Neural crest cell (in vitro differentiated cells): Measurements from ENCODE around the gene RNPEP. TPM values are rescaled to one million over a fixed set of nuclear protein-coding genes. Genes with fewer than 3 reads are reported as not detected.

Source experiments
- DNase-seq: peaks from one replicate; pipeline ENCODE4 v3.0.0; 2021; ENCODE audit warnings: low read depth, mixed read lengths, low spot score
- H3K27ac Mint-ChIP-seq: one replicate; pipeline ENCODE4 v1.8.0; 2021; ENCODE audit warnings: mild to moderate bottlenecking, mixed read lengths; ENCODE audit not compliant: unreplicated experiment
- H3K27me3 Mint-ChIP-seq: 2 replicates; pipeline ENCODE4 v1.8.0; 2021; ENCODE audit warnings: low read depth, mild to moderate bottlenecking, mixed read lengths
- H3K36me3 Mint-ChIP-seq: 2 replicates; pipeline ENCODE4 v1.8.0; 2021; ENCODE audit warnings: low read depth, mild to moderate bottlenecking, mixed read lengths
- H3K4me1 Mint-ChIP-seq: 2 replicates; pipeline ENCODE4 v1.8.0; 2021; ENCODE audit warnings: mixed read lengths
- H3K4me3 Mint-ChIP-seq: one replicate; pipeline ENCODE4 v1.8.0; 2021; ENCODE audit warnings: mild to moderate bottlenecking, mixed read lengths
- H3K9me3 Mint-ChIP-seq: 2 replicates; pipeline ENCODE4 v1.8.0; 2021; ENCODE audit warnings: mixed read lengths
- total RNA-seq: library from RNA; stranded (reverse); gene quantifications from 2 replicates; pipeline ENCODE4 v1.2.1, GENCODE V29; 2021
- TF ChIP-seq, protein P1 (sequence below): fragments of 200-600 bp; sonication (generic); conservative IDR thresholded peaks from 2 replicates; pipeline ENCODE4 v1.5.0; 2021; ENCODE audit warnings: antibody characterized with exemption, mild to moderate bottlenecking

Gene RNPEP
- total RNA-seq, 1 donor from 2014 or later = 47.7 TPM

DNA sequence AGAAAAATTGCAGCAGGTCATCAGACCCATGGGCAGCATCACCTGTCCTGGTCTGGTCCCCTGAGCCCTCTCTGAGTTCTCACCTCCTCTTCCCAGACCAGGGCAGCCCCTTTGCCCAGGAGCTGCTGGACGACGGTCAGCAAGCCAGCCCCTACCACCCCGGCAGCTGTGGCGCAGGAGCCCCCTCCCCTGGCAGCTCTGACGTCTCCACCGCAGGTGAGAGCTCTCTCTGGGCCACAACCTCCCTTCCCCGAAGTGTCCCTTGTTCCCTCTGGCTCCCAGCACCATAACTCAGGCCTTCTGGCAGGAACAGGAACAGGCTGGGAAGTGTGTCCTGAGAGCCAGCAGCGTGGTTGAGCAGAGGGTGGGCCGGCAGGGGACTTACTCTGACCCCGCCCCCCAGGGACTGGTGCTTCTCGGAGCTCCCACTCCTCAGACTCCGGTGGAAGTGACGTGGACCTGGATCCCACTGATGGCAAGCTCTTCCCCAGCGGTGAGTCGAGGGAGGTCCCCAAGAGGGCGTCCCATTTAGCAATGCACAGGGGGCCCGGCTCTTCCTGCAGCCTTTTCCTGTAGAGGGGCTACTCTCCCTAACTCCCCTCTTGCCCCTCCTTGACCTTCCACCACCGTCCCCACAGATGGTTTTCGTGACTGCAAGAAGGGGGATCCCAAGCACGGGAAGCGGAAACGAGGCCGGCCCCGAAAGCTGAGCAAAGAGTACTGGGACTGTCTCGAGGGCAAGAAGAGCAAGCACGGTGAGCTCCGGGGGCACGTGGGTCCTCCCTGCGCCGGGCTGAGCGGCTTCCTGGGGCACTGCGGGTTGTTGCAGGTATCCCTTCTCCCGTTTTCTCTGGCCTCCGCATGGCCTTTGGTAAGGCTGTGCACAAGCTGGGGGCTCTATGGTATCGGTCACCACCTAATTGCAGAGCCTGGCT lies 30.4 kb downstream of the RNPEP start:
- peaks cover 2% of the 10 kb centered on the region for H3K27me3 Mint-ChIP-seq
- H3K36me3 Mint-ChIP-seq = no peaks in the 10 kb centered on the region
- H3K9me3 Mint-ChIP-seq = no peaks in the 10 kb centered on the region
- TF ChIP-seq, protein P1, sequence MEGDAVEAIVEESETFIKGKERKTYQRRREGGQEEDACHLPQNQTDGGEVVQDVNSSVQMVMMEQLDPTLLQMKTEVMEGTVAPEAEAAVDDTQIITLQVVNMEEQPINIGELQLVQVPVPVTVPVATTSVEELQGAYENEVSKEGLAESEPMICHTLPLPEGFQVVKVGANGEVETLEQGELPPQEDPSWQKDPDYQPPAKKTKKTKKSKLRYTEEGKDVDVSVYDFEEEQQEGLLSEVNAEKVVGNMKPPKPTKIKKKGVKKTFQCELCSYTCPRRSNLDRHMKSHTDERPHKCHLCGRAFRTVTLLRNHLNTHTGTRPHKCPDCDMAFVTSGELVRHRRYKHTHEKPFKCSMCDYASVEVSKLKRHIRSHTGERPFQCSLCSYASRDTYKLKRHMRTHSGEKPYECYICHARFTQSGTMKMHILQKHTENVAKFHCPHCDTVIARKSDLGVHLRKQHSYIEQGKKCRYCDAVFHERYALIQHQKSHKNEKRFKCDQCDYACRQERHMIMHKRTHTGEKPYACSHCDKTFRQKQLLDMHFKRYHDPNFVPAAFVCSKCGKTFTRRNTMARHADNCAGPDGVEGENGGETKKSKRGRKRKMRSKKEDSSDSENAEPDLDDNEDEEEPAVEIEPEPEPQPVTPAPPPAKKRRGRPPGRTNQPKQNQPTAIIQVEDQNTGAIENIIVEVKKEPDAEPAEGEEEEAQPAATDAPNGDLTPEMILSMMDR = no peak
- peaks cover 12% of the 10 kb centered on the region for H3K4me1 Mint-ChIP-seq
- DNase-seq = no peak
- no peak overlapping the region for H3K27ac Mint-ChIP-seq
- H3K4me3 Mint-ChIP-seq = no peak overlapping the region

DNA sequence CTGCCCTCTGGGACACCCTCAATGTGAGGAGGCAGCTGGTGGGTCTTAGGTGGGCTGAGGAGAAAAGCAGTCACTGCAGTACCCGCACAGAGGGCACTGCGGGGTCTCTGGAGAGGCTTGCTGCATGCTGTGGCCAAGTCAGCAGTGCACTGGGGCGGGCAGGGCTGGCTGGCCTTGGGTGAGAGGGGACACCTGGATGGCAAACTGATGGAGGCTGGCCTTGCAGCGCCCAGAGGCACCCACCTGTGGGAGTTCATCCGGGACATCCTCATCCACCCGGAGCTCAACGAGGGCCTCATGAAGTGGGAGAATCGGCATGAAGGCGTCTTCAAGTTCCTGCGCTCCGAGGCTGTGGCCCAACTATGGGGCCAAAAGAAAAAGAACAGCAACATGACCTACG lies 31.2 kb downstream of the RNPEP start:
- Mint-ChIP-seq H3K9me3 (no peaks in the 10 kb centered on the region), H3K27me3 (peaks cover 2% of the 10 kb centered on the region), H3K27ac (no peak overlapping the region), H3K4me1 (peaks cover 13% of the 10 kb centered on the region), H3K4me3 (no peak overlapping the region), H3K36me3 (no peaks in the 10 kb centered on the region)
- no peak for DNase-seq
- TF ChIP-seq, protein P1 = no peak

DNA sequence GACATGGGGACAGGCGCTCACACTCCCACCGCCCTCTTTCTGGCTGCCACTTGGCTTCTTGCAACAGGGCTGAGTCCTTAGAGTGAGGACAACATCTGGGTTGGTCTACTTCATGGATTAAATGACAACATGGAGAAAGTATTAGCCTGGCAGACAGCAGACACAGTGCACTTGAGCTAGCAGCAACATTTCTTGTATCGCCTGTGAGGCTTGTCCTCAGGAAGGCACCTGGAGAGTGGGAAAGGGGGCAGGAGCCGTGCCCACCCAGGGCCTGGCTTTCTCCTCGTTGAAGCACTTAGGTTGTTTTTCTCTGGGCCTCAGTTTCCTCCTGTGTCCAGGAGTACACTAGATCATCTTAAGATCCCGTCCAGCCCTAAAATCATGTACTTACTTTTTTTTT lies 31.6 kb downstream of the RNPEP start:
- H3K9me3 Mint-ChIP-seq = no peaks in the 10 kb centered on the region
- TF ChIP-seq, protein P1 = no peak
- peaks cover 6% of the 10 kb centered on the region for H3K27me3 Mint-ChIP-seq
- H3K27ac Mint-ChIP-seq = no peak overlapping the region
- H3K4me1 Mint-ChIP-seq = peaks cover 17% of the 10 kb centered on the region
- no peak for DNase-seq
- H3K36me3 Mint-ChIP-seq = no peaks in the 10 kb centered on the region
- no peak overlapping the region for H3K4me3 Mint-ChIP-seq

DNA sequence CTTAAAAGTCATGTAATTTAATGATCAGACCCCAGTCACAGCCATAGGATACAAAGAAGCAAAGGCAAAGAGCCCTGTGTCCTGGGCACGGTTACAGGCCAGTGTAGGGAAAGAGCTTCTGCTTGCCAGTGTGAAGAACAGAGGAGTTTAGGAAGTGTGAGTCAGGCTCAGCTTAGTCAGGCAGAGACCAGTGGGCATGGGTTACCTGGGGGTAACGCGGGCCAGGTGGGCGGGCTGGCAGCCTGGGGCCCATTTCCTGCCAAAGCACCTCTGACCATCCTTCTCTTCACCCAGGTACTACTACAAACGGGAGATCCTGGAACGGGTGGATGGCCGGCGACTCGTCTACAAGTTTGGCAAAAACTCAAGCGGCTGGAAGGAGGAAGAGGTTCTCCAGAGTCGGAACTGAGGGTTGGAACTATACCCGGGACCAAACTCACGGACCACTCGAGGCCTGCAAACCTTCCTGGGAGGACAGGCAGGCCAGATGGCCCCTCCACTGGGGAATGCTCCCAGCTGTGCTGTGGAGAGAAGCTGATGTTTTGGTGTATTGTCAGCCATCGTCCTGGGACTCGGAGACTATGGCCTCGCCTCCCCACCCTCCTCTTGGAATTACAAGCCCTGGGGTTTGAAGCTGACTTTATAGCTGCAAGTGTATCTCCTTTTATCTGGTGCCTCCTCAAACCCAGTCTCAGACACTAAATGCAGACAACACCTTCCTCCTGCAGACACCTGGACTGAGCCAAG lies 32.6 kb downstream of the RNPEP start:
- no peak for DNase-seq
- H3K4me1 Mint-ChIP-seq = peaks cover 13% of the 10 kb centered on the region

DNA sequence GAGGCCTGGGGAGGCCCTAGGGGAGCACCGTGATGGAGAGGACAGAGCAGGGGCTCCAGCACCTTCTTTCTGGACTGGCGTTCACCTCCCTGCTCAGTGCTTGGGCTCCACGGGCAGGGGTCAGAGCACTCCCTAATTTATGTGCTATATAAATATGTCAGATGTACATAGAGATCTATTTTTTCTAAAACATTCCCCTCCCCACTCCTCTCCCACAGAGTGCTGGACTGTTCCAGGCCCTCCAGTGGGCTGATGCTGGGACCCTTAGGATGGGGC lies 33.2 kb downstream of the RNPEP start:
- Mint-ChIP-seq H3K4me1 (peaks cover 8% of the 10 kb centered on the region), H3K4me3 (no peak overlapping the region), H3K27me3 (peaks cover 4% of the 10 kb centered on the region), H3K9me3 (no peaks in the 10 kb centered on the region), H3K27ac (no peak overlapping the region), H3K36me3 (no peaks in the 10 kb centered on the region)
- TF ChIP-seq, protein P1 = no peak
- DNase-seq = no peak

More for the DNA sequence above, 32.6 kb downstream of the RNPEP start:
- Mint-ChIP-seq H3K4me3 (no peak overlapping the region), H3K9me3 (no peaks in the 10 kb centered on the region), H3K27ac (no peak overlapping the region), H3K27me3 (peaks cover 4% of the 10 kb centered on the region), H3K36me3 (no peaks in the 10 kb centered on the region)
- TF ChIP-seq, protein P1 = no peak
